Fibroblast of skin of left biceps (primary cell): Measurements from ENCODE around the gene SYCP3.
"Not testable (repeated sequence)": the region's sequence is repeated elsewhere in the genome, so short reads cannot be mapped to it uniquely, and the experiment has no call there.

Experiments used
- DNase-seq, 2 experiments: peaks; one replicate each; pipeline ENCODE4 v3.0.0-alpha.2; 2013; ENCODE audit warnings: low read depth in 2 of 2

SYCP3 gene

GRCh38 chr12:101713059-101713682, 26.1 kb downstream of the SYCP3 start:
- no peak for DNase-seq

GRCh38 chr12:101710288-101710687, 29.0 kb downstream of the SYCP3 start:
- DNase-seq: no peak

GRCh38 chr12:101707131-101707782, 32.0 kb downstream of the SYCP3 start:
- no peak for DNase-seq

GRCh38 chr12:101706403-101706802, 32.9 kb downstream of the SYCP3 start:
- no peak for DNase-seq

- DNase-seq: no peak
These were observed 35.8 kb downstream of the SYCP3 start for GRCh38 chr12:101703487-101703886.

GRCh38 chr12:101700299-101700820, 38.9 kb downstream of the SYCP3 start:
- DNase-seq: no peak

- DNase-seq: no peak
These were observed 40.4 kb downstream of the SYCP3 start for GRCh38 chr12:101698800-101699347.

- no peak for DNase-seq
These were observed 41.1 kb downstream of the SYCP3 start for GRCh38 chr12:101697930-101698799.

- no peak for DNase-seq
These were observed 41.9 kb downstream of the SYCP3 start, which contains the start of gene CHPT1 for GRCh38 chr12:101697197-101697929. TSS of gene CHPT1 (plus strand) at chr12:101697640. CDS start at chr12:101697862, 222 bp downstream.

GRCh38 chr12:101696251-101697196, 42.7 kb downstream of the SYCP3 start:
- DNase-seq: no peak

- DNase-seq: no peak
These were observed 43.6 kb downstream of the SYCP3 start for GRCh38 chr12:101695706-101696105.

GRCh38 chr12:101694986-101695385, 44.3 kb downstream of the SYCP3 start:
- DNase-seq: no peak

- DNase-seq: no peak
These were observed 44.9 kb downstream of the SYCP3 start for GRCh38 chr12:101694297-101694848.

- DNase-seq: no peak
These were observed 47.7 kb downstream of the SYCP3 start for GRCh38 chr12:101691503-101692096.

GRCh38 chr12:101690544-101691098, 48.6 kb downstream of the SYCP3 start:
- no peak for DNase-seq

GRCh38 chr12:101686176-101686575, 53.1 kb downstream of the SYCP3 start:
- DNase-seq: no peak

GRCh38 chr12:101685092-101685491, 54.2 kb downstream of the SYCP3 start:
- no peak for DNase-seq

- DNase-seq: not testable (repeated sequence)
These were observed 57.6 kb downstream of the SYCP3 start for GRCh38 chr12:101681627-101682026.

- DNase-seq: no peak
These were observed 58.6 kb downstream of the SYCP3 start for GRCh38 chr12:101680647-101681046.
